A549 (cell line): ENCODE data around the gene C1orf105. TPM values are rescaled to one million over a fixed set of nuclear protein-coding genes. Genes with fewer than 3 reads are reported as not detected.
A peak's percentile ranks its signal among the peaks of the same experiment; 100 is the strongest.

Experiments
- ATAC-seq, 2 experiments: fragments of 200-7000 bp in 1 of 2; fragments of >200 bp in 1 of 2; cut with Nextera tagmentation in 1 of 2; cut with Tn5 transposase in 1 of 2; 3 replicates each; pipeline versions ENCODE4 v1.8.0 to v1.9.1; 2018 to 2020; ENCODE audit warnings: mild to moderate bottlenecking in 1 of 2, moderate library complexity in 1 of 2
- CTCF ChIA-PET: fragments of 300-600 bp; sonication (Branson Sonifier 250); formaldehyde crosslinking; extraction: SDS; loops from one replicate; lab custom pipeline; 2021; ENCODE audit warnings: antibody characterized with exemption, inconsistent platforms; lab: Yijun Ruan, JAX
- POLR2A ChIA-PET: fragments of 350-600 bp; formaldehyde crosslinking; extraction: SDS; loops from one replicate; lab custom pipeline; 2021; ENCODE audit warnings: antibody characterized with exemption, inconsistent platforms; lab: Yijun Ruan, JAX
- DNase-seq, 2 experiments: peaks; one replicate each; pipeline versions ENCODE4 v3.0.0 to v3.0.0-alpha.2; 2011 to 2016; ENCODE audit warnings: low read depth in 1 of 2, low spot score in 1 of 2
- FAIRE-seq: peaks from 2 replicates; lab custom pipeline; 2011; peaks lifted over from hg19 to GRCh38; lab: Jason Lieb, UNC
- H3K27ac ChIP-seq, 2 experiments: fragments of >200 bp; sonication (Bioruptor Twin); formaldehyde crosslinking; 3 replicates each; pipeline ENCODE4 v1.5.1; 2016 to 2017
- H3K4me1 ChIP-seq: fragments of >200 bp; sonication (Bioruptor Twin); formaldehyde crosslinking; 3 replicates; pipeline ENCODE4 v1.6.1; 2016
- H3K4me2 ChIP-seq: fragments of >200 bp; sonication (Bioruptor Twin); formaldehyde crosslinking; 3 replicates; pipeline ENCODE4 v1.6.1; 2016
- H3K4me3 ChIP-seq: fragments of >200 bp; sonication (Bioruptor Twin); formaldehyde crosslinking; 3 replicates; pipeline ENCODE4 v1.5.1; 2016
- H3K9me3 ChIP-seq: fragments of >200 bp; sonication (Bioruptor Twin); formaldehyde crosslinking; 3 replicates; pipeline ENCODE4 v1.6.1; 2016
- CEBPB ChIP-seq, 2 experiments: fragments of >200 bp in 1 of 2; sonication (Bioruptor Twin) in 1 of 2; formaldehyde crosslinking in 1 of 2; IDR thresholded peaks; 2 replicates each; pipeline ENCODE4 v1.6.1; 2012 to 2016
- CHD4 ChIP-seq: fragments of 200-600 bp; sonication (generic); IDR thresholded peaks from 2 replicates; pipeline ENCODE4 v1.6.1; 2016; ENCODE audit warnings: antibody characterized with exemption, mild to moderate bottlenecking, borderline replicate concordance
- EHF ChIP-seq: fragments of 250-450 bp; sonication (Bioruptor Pico); IDR thresholded peaks from 2 replicates; pipeline ENCODE4 v1.5.0; 2020; ENCODE audit warnings: mild to moderate bottlenecking
- EHMT2 ChIP-seq: fragments of 200-600 bp; sonication (generic); IDR thresholded peaks from 2 replicates; pipeline ENCODE4 v1.6.1; 2016; ENCODE audit warnings: antibody characterized with exemption, low read depth, mild to moderate bottlenecking, moderate library complexity
- FOSL2 ChIP-seq, 2 experiments: fragments of 450-650 bp in 1 of 2; fragments of >200 bp in 1 of 2; sonication (Bioruptor Twin) in 1 of 2; formaldehyde crosslinking; IDR thresholded peaks; 2 replicates each; pipeline versions ENCODE4 v1.5.0 to v1.6.1; 2016 to 2020; ENCODE audit warnings: mild to moderate bottlenecking in 1 of 2, moderate library complexity in 1 of 2
- GATA3 ChIP-seq: IDR thresholded peaks from 2 replicates; pipeline ENCODE4 v1.6.1; 2012; ENCODE audit warnings: borderline replicate concordance
- HDAC2 ChIP-seq: fragments of 200-600 bp; sonication (generic); IDR thresholded peaks from 2 replicates; pipeline ENCODE4 v1.6.1; 2016
- HOXB13 ChIP-seq: fragments of 250-450 bp; sonication (Bioruptor Pico); IDR thresholded peaks from 2 replicates; pipeline ENCODE4 v1.5.0; 2020; ENCODE audit warnings: low read depth, mild to moderate bottlenecking, moderate library complexity
- JUN ChIP-seq, 2 experiments: fragments of >200 bp; sonication (Bioruptor Twin); formaldehyde crosslinking; IDR thresholded peaks; 2 replicates in 1 of 2; 3 replicates in 1 of 2; pipeline ENCODE4 v1.6.1; 2016 to 2017
- JUNB ChIP-seq: fragments of >200 bp; sonication (Bioruptor Twin); formaldehyde crosslinking; IDR thresholded peaks from 2 replicates; pipeline ENCODE4 v1.6.1; 2016
- KDM5A ChIP-seq: fragments of 200-600 bp; sonication (generic); IDR thresholded peaks from 2 replicates; pipeline ENCODE4 v1.6.1; 2016; ENCODE audit warnings: antibody characterized with exemption, mild to moderate bottlenecking
- MAFK ChIP-seq: fragments of 450-650 bp; IDR thresholded peaks from 2 replicates; pipeline ENCODE4 v1.6.1; 2014; ENCODE audit not compliant: partially characterized antibody
- PHF8 ChIP-seq: fragments of 200-600 bp; sonication (generic); IDR thresholded peaks from 2 replicates; pipeline ENCODE4 v1.6.1; 2016; ENCODE audit warnings: low read depth, mild to moderate bottlenecking, antibody characterized with exemption, moderate library complexity, borderline replicate concordance
- RARB ChIP-seq: fragments of 250-450 bp; sonication (Bioruptor Pico); IDR thresholded peaks from 2 replicates; pipeline ENCODE4 v1.8.0; 2021; ENCODE audit warnings: mild to moderate bottlenecking, moderate library complexity
- RFX5 ChIP-seq: fragments of 450-650 bp; IDR thresholded peaks from 2 replicates; pipeline ENCODE4 v1.7.1; 2014; ENCODE audit warnings: antibody characterized with exemption, mild to moderate bottlenecking, moderate library complexity
- RNF2 ChIP-seq: fragments of 200-600 bp; sonication (generic); IDR thresholded peaks from 2 replicates; pipeline ENCODE4 v1.6.1; 2016; ENCODE audit warnings: low read depth, mild to moderate bottlenecking, antibody characterized with exemption, moderate library complexity, borderline replicate concordance
- SMC3 ChIP-seq: fragments of >200 bp; sonication (Bioruptor Twin); formaldehyde crosslinking; IDR thresholded peaks from 3 replicates; pipeline ENCODE4 v1.6.1; 2018; ENCODE audit warnings: inconsistent platforms
- TFCP2L1 ChIP-seq: fragments of 250-450 bp; sonication (Bioruptor Pico); IDR thresholded peaks from 2 replicates; pipeline ENCODE4 v1.5.0; 2021; ENCODE audit warnings: mild to moderate bottlenecking
- ZC3H11A ChIP-seq: fragments of 450-650 bp; IDR thresholded peaks from 2 replicates; pipeline ENCODE4 v1.6.1; 2014; ENCODE audit warnings: antibody characterized with exemption, mild to moderate bottlenecking
- ZNF302 ChIP-seq: fragments of 250-450 bp; sonication (Bioruptor Pico); IDR thresholded peaks from 2 replicates; pipeline ENCODE4 v1.9.0; 2021; ENCODE audit warnings: inconsistent platforms, mild to moderate bottlenecking, moderate library complexity
- ZSCAN20 ChIP-seq: fragments of 250-450 bp; sonication (Bioruptor Pico); IDR thresholded peaks from 2 replicates; pipeline ENCODE4 v1.8.0; 2022; ENCODE audit warnings: mild to moderate bottlenecking, moderate library complexity
- WGBS: methylation state at CpG from one replicate; pipeline ENCODE4 v1.1.6; 2017; ENCODE audit errors: missing lambda C conversion rate; 5-methylcytosine and 5-hydroxymethylcytosine counted together
- polyA plus RNA-seq, 4 experiments: library from polyadenylated mRNA; depleted of rRNA in 3 of 4; stranded (reverse); fragments of >200 nt; fragmentation: RNase III in 1 of 4; extraction: RNeasy Plus Mini Kit Qiagen cat#74134 plus additional on column Dnase treatment in 1 of 4; gene quantifications; 2 replicates in 3 of 4; 3 replicates in 1 of 4; pipeline ENCODE4 v1.2.3, GENCODE V29; 2011 to 2017
- TF ChIP-seq, protein P1 (sequence below): IDR thresholded peaks from 2 replicates; pipeline ENCODE4 v1.6.1; 2012; ENCODE audit warnings: low read depth, borderline replicate concordance
- TF ChIP-seq, protein P2 (sequence below): fragments of 250-450 bp; sonication (Bioruptor Pico); IDR thresholded peaks from 2 replicates; pipeline ENCODE4 v1.5.0; 2020; ENCODE audit warnings: low read depth, mild to moderate bottlenecking, moderate library complexity
- TF ChIP-seq, protein P3 (sequence below): fragments of 450-650 bp; IDR thresholded peaks from 2 replicates; pipeline ENCODE4 v1.6.1; 2014; ENCODE audit warnings: antibody characterized with exemption
- TF ChIP-seq, protein P4 (sequence below): fragments of >200 bp; sonication (Bioruptor Twin); formaldehyde crosslinking; IDR thresholded peaks from 3 replicates; pipeline ENCODE4 v1.6.1; 2016

Gene C1orf105
- polyA plus RNA-seq, 2 of the 4 experiments (the other 2 are of a cell fraction), result 0.40 TPM; not detected in 1

DNA sequence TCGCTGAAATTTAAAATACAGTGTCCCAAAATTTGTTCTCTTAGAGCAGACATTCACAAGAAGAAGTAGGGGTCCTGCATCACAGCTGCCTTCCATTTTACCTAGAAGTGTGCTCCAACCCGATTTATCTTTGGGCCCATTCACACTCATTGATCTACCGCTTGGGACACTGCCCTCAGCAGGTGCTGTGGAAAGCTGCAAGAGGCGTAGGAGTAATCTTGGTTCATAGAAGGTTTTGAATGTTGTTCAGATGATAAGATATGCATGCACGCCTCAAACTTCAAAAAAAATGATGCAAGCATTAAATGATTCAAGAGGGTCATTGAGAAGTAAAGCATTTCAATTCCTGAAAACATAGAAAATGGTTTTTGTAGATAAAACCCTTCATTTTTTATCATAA is 18.6 kb upstream of the C1orf105 start:
- Histone ChIP-seq H3K4me1 (peaks cover 20% of the 10 kb centered on the region), H3K27ac (no peak overlapping the region), H3K9me3 (no peaks in the 10 kb centered on the region), H3K4me3 (no peak overlapping the region), H3K4me2 (no peak overlapping the region)
- ATAC-seq (no peak), FAIRE-seq (no peak), DNase-seq (peak in 1 of 2 experiments; percentile 29)
- ChIA-PET POLR2A (no interaction called here), CTCF (no interaction called here)
- TF ChIP-seq JUN (IDR thresholded peaks at IDR 0.05), result no peak
- TF ChIP-seq KDM5A, result no peak
- TF ChIP-seq RFX5, result no peak
- TF ChIP-seq EHMT2, result no peak
- TF ChIP-seq CHD4, result no peak
- no peak for TF ChIP-seq TFCP2L1 (CRISPR knock-in tag)
- no peak for TF ChIP-seq ZNF302
- TF ChIP-seq GATA3, result no peak
- TF ChIP-seq, protein P1, sequence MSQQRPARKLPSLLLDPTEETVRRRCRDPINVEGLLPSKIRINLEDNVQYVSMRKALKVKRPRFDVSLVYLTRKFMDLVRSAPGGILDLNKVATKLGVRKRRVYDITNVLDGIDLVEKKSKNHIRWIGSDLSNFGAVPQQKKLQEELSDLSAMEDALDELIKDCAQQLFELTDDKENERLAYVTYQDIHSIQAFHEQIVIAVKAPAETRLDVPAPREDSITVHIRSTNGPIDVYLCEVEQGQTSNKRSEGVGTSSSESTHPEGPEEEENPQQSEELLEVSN, result no peak
- TF ChIP-seq PHF8, result no peak
- TF ChIP-seq EHF (CRISPR knock-in tag), result no peak
- no peak for TF ChIP-seq HDAC2
- no peak for TF ChIP-seq CEBPB (IDR thresholded peaks at IDR 0.05)
- no peak for TF ChIP-seq ZSCAN20
- no peak for TF ChIP-seq JUNB
- TF ChIP-seq RARB (CRISPR knock-in tag), result no peak
- TF ChIP-seq MAFK, result no peak
- no peak for TF ChIP-seq RNF2
- no peak for TF ChIP-seq ZC3H11A
- no peak for TF ChIP-seq HOXB13 (CRISPR knock-in tag)
- 77% methylated on average over 5 of the region's 5 CpGs for WGBS

DNA sequence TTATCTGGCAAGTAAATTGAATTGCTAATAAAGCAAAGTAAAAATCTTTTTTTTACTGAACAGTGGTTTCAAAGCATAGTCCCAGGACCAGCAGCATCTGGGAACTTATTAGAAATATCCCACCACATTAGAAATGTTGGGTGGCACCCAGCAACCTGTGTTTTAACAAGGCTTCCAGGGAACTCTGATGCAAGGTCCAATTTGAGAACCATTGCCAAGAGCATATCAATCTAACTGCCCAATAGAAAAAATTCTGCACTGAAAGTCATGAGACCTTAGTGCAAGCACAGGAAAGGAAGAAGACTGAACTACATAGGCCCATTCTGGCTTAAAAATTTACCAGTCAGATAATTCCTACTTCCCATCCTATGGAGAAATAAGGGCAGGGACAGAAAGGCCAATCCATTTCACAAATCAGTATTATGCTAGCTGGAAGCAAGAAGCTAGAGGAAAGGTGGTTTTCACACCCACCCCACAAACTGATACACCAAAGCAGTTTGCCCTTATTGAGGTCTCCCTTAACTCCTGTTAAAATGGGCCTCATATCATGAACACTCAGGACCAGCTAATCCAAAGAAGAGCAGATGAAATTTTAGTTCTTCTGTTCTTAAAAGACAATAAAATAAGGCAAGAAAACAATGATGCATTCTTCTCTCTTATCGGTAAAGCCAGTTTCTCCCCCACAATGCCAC is 17.5 kb upstream of the C1orf105 start:
- TF ChIP-seq CEBPB (IDR thresholded peaks at IDR 0.05) (no peak), SMC3 (no peak), KDM5A (no peak), PHF8 (no peak), HDAC2 (no peak), FOSL2 (IDR thresholded peaks at IDR 0.05) (no peak), FOSL2 (CRISPR knock-in tag; IDR thresholded peaks at IDR 0.05) (no peak), RFX5 (no peak)
- TF ChIP-seq, protein P2, sequence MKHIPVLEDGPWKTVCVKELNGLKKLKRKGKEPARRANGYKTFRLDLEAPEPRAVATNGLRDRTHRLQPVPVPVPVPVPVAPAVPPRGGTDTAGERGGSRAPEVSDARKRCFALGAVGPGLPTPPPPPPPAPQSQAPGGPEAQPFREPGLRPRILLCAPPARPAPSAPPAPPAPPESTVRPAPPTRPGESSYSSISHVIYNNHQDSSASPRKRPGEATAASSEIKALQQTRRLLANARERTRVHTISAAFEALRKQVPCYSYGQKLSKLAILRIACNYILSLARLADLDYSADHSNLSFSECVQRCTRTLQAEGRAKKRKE, result no peak
- TF ChIP-seq, protein P3, sequence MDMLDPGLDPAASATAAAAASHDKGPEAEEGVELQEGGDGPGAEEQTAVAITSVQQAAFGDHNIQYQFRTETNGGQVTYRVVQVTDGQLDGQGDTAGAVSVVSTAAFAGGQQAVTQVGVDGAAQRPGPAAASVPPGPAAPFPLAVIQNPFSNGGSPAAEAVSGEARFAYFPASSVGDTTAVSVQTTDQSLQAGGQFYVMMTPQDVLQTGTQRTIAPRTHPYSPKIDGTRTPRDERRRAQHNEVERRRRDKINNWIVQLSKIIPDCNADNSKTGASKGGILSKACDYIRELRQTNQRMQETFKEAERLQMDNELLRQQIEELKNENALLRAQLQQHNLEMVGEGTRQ, result no peak
- TF ChIP-seq, protein P4, sequence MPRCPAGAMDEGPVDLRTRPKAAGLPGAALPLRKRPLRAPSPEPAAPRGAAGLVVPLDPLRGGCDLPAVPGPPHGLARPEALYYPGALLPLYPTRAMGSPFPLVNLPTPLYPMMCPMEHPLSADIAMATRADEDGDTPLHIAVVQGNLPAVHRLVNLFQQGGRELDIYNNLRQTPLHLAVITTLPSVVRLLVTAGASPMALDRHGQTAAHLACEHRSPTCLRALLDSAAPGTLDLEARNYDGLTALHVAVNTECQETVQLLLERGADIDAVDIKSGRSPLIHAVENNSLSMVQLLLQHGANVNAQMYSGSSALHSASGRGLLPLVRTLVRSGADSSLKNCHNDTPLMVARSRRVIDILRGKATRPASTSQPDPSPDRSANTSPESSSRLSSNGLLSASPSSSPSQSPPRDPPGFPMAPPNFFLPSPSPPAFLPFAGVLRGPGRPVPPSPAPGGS, result no peak
- Histone ChIP-seq H3K27ac (no peak overlapping the region), H3K4me2 (no peak overlapping the region), H3K4me3 (no peak overlapping the region), H3K9me3 (no peaks in the 10 kb centered on the region), H3K4me1 (peaks cover 20% of the 10 kb centered on the region)
- POLR2A ChIA-PET, result no interaction called here
- ATAC-seq (no peak), DNase-seq (no peak), FAIRE-seq (no peak)
- 94% methylated on average over 1 of the region's 1 CpG for WGBS
- CTCF ChIA-PET, result interaction anchor here (1.4 to 3.2 kb wide), 4 partner anchors 27 to 400 kb away, joined by 3 to 11 read pairs (median 6); no protein-coding TSS in a partner anchor
